Ovary (tissue), 9 donors: ENCODE results near the gene OAS3. TPM values are rescaled to one million over a fixed set of nuclear protein-coding genes. Genes with fewer than 3 reads are reported as not detected.
"Not testable (repeated sequence)": the region's sequence is repeated elsewhere in the genome, so short reads cannot be mapped to it uniquely, and the experiment has no call there.

Experiments
- DNase-seq, 5 donors: peaks; one replicate each; pipeline ENCODE4 v3.0.0-alpha.2; 2019 to 2020
- H3K27ac ChIP-seq, 2 donors: fragments of 200-600 bp; one replicate each; pipeline versions ENCODE4 v1.5.1 to v1.8.0; 2019 to 2022
- H3K27me3 ChIP-seq: fragments of 200-600 bp; one replicate; pipeline ENCODE4 v1.8.0; 2022
- H3K36me3 ChIP-seq: fragments of 200-600 bp; sonication (generic); one replicate; pipeline ENCODE4 v1.5.1; 2019
- H3K4me1 ChIP-seq: one replicate; pipeline ENCODE4 v1.8.1; 2013; ENCODE audit warnings: mild to moderate bottlenecking, moderate library complexity; ENCODE audit not compliant: insufficient read depth
- H3K4me3 ChIP-seq: fragments of 200-600 bp; sonication (generic); one replicate; pipeline ENCODE4 v1.5.1; 2017
- H3K9me3 ChIP-seq, 2 donors: fragments of 200-600 bp in 1 of 2; sonication (generic) in 1 of 2; one replicate each; pipeline versions ENCODE4 v1.5.1 to v1.8.1; 2013 to 2019; ENCODE audit warnings: mild to moderate bottlenecking in 1 of 2, moderate library complexity in 1 of 2
- EP300 ChIP-seq: sonication (generic); formaldehyde crosslinking; IDR thresholded peaks from one replicate; pipeline ENCODE4 v1.6.1; 2017; ENCODE audit warnings: antibody characterized with exemption
- POLR2A ChIP-seq: fragments of 450-650 bp; IDR thresholded peaks from one replicate; pipeline ENCODE4 v1.6.1; 2017; ENCODE audit warnings: antibody characterized with exemption, mild to moderate bottlenecking, moderate library complexity
- WGBS, 3 donors: extraction: QIAGEN DNeasy Blood & Tissue Kit in 1 of 3; methylation state at CpG; one replicate each; pipeline versions ENCODE4 v1.1.5 to v1.1.7; 2013 to 2017; 5-methylcytosine and 5-hydroxymethylcytosine counted together
- intact Hi-C, 4 donors: fragments of 100-400 bp; cut with DNase I; formaldehyde crosslinking; loops; one replicate each; pipeline versions ENCODE4 v1.11.0 to v1.15.1; 2022 to 2023
- polyA plus RNA-seq, 2 donors: library from polyadenylated mRNA; stranded (reverse); fragments of 200-250 nt in 1 of 2; fragments of 350-450 nt in 1 of 2; fragmentation: Illumina TruSeq in 1 of 2; extraction: RNeasy Lipid Tissue Mini Kit (QIAGEN cat#74804) in 1 of 2; gene quantifications; one replicate each; pipeline ENCODE4 v1.2.3, GENCODE V29; 2013 to 2014
- total RNA-seq, 7 donors: library from RNA; depleted of rRNA in 2 of 7; stranded (reverse); fragments of >200 nt in 2 of 7; fragmentation: NEBNext Ultra II Directional in 3 of 7; extraction: Animal tissue kit (Norgen Biotek cat#: 25700) in 3 of 7; gene quantifications; one replicate each; pipeline versions ENCODE4 v1.1.0 to v1.2.4, GENCODE V29; 2016 to 2023
- TF ChIP-seq, protein P1 (sequence below), 3 donors: fragments of 450-650 bp in 2 of 3; fragments of 200-600 bp in 1 of 3; IDR thresholded peaks; one replicate each; pipeline versions ENCODE4 v1.5.1 to v1.8.0; 2016 to 2022; ENCODE audit warnings: antibody characterized with exemption in 3 of 3, mild to moderate bottlenecking in 1 of 3
- donor health status: DM: no; HTN: no; CAD: no; lungs with moderate emphysema.
- donor health status: DM: no; HTN: no; CAD: no.
- donor health status: Bipolar disorder and iron deficiency.
- donor health status: DM: yes; HTN: yes; CAD: no.
- donor health status: DM: no; HTN: no; CAD: no.
- donor health status: DM: yes; HTN: yes; CAD: no.

Gene OAS3
- total and polyA plus RNA-seq, 9 donors: 2.3 to 26.2 (median 7.9) TPM

DNA sequence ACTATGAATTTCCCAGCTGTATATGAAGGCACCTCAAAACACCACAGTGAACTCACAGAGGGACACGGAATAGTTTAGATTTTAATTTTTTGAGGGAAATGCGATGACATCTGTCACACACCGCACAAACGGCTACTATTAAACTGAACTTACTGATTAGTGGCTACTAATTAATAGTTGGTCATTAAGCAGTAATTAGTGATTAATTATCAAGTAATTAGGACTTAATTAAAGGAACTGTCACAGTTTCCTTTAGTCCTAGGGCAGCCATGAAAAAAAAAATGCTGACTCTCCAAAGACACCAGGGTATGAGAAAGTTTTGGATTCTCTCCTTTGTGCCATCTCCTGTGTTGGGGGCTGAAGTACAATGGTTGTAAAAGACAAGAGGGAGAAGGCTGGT is 28.6 kb upstream of the OAS3 start:
- DNase-seq: no peak
- 96 to 98% (median 98%) methylated on average over 4 of the region's 4 CpGs for WGBS, 3 donors
- Histone ChIP-seq H3K27ac (no peak overlapping the region), H3K9me3 (peaks cover 0 to 4% of the 10 kb centered on the region in 2 donors), H3K27me3 (no peaks in the 10 kb centered on the region), H3K4me1 (peaks cover 3% of the 10 kb centered on the region), H3K4me3 (no peak overlapping the region), H3K36me3 (no peaks in the 10 kb centered on the region)
- TF ChIP-seq EP300: no peak
- no peak for TF ChIP-seq POLR2A
- TF ChIP-seq, protein P1, sequence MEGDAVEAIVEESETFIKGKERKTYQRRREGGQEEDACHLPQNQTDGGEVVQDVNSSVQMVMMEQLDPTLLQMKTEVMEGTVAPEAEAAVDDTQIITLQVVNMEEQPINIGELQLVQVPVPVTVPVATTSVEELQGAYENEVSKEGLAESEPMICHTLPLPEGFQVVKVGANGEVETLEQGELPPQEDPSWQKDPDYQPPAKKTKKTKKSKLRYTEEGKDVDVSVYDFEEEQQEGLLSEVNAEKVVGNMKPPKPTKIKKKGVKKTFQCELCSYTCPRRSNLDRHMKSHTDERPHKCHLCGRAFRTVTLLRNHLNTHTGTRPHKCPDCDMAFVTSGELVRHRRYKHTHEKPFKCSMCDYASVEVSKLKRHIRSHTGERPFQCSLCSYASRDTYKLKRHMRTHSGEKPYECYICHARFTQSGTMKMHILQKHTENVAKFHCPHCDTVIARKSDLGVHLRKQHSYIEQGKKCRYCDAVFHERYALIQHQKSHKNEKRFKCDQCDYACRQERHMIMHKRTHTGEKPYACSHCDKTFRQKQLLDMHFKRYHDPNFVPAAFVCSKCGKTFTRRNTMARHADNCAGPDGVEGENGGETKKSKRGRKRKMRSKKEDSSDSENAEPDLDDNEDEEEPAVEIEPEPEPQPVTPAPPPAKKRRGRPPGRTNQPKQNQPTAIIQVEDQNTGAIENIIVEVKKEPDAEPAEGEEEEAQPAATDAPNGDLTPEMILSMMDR (IDR thresholded peaks at IDR 0.05): no peak
- intact Hi-C loops: no loop called here

DNA sequence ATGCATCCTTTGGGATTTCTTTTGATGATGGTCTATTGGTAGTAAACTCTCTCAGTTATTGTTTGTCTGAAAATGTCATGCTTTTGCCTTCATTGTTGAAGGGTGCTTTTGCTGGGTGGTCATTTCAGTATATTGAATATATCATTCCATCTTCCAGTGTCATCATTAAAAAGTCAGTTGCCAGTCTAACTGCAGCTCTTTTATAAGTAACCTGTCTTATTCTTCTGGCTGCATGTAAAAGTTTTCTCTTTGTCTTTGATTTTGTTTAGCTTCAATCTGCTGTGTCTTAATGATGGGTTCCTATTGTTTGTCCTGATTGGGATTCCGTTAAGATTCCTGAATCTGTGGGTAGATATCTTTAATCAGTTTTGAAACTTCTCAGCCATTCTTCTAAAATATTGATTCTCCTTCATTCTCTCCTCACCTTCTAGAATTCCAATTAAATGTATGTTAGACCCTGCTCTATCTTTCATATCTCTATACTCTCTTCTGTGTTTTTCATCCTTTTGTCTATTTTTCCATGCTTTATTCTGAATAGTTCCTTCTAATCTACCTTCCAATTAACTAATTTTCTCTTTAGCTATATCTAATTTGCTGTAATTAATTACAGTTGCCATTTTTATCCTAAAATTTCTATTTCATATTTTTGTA is 25.1 kb upstream of the OAS3 start:
- peaks cover 0 to 4% of the 10 kb centered on the region in 2 donors for H3K9me3 ChIP-seq
- DNase-seq: no peak
- H3K4me1 ChIP-seq: peaks cover 4% of the 10 kb centered on the region
- no peak overlapping the region for H3K4me3 ChIP-seq
- no peak overlapping the region for H3K27ac ChIP-seq
- intact Hi-C loops: no loop called here
- H3K27me3 ChIP-seq: no peaks in the 10 kb centered on the region
- WGBS, 3 donors: 94 to 100% (median 96%) methylated on average over 1 of the region's 1 CpG
- H3K36me3 ChIP-seq: no peaks in the 10 kb centered on the region
- TF ChIP-seq POLR2A (no peak), EP300 (no peak)
- TF ChIP-seq, protein P1 (IDR thresholded peaks at IDR 0.05): no peak

DNA sequence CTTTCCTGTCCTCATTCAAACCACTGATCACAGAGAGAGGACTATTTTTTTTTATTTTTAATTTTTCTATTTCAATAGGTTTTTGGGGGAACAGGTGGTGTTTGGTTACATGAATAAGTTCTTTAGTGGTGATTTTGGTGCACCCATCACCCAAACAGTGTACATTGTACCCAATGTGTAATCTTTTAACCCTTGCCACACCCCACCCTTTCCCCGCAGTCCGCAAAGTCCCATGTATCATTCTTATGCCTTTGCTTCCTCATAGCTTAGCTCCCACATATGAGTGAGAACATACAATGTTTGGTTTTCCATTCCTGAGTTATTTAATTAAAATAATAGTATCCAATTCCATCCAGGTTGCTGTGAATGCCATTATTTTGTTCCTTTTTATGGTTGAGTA is 24.4 kb upstream of the OAS3 start:
- H3K27me3 ChIP-seq, DNase-seq, intact Hi-C loops, H3K36me3 ChIP-seq, H3K4me1 ChIP-seq, H3K4me3 ChIP-seq, H3K27ac ChIP-seq, H3K9me3 ChIP-seq: not testable (repeated sequence)
- 94 to 100% (median 97%) methylated on average over 2 of the region's 2 CpGs for WGBS, 3 donors

DNA sequence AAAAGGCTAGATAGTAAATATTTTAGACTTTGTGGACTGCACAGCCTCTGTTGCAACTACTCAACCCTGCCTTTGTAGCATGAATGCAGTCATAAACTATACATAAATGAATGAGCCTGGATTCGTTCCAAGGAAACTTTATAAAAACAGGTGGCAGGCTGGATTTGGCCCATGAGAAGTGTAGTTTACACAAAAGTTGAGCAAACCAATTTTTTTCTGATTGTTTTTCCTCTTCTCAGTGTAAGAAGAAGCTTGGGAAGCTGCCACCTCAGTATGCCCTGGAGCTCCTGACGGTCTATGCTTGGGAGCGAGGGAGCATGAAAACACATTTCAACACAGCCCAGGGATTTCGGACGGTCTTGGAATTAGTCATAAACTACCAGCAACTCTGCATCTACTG is 22.0 kb upstream of the OAS3 start:
- 14 to 41% (median 27%) methylated on average over 5 of the region's 5 CpGs for WGBS, 3 donors
- H3K9me3 ChIP-seq: peaks cover 0 to 4% of the 10 kb centered on the region in 2 donors
- no peaks in the 10 kb centered on the region for H3K36me3 ChIP-seq
- H3K4me1 ChIP-seq: peaks cover 4% of the 10 kb centered on the region
- no peaks in the 10 kb centered on the region for H3K27me3 ChIP-seq
- TF ChIP-seq, protein P1 (IDR thresholded peaks at IDR 0.05): no peak
- TF ChIP-seq EP300: no peak
- no peak for TF ChIP-seq POLR2A
- H3K4me3 ChIP-seq: no peak overlapping the region
- DNase-seq: peak; percentile 41 to 75 (median 50)
- intact Hi-C loops: no loop called here
- no peak overlapping the region for H3K27ac ChIP-seq

DNA sequence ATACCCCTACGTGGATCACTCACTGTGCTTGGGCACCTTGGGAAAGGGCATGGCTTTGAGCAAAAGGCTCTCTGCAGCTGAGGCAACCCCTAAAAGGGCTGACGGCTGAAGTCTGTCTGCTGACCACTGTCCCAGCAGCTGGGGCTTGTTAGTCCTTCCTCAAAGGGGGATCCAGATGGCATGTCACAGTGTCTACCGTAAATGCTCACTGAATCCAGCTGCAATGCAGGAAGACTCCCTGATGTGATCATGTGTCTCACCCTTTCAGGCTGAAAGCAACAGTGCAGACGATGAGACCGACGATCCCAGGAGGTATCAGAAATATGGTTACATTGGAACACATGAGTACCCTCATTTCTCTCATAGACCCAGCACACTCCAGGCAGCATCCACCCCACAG is 19.2 kb upstream of the OAS3 start:
- intact Hi-C loops: no loop called here
- TF ChIP-seq EP300: no peak
- TF ChIP-seq POLR2A: no peak
- TF ChIP-seq, protein P1 (IDR thresholded peaks at IDR 0.05): no peak
- Histone ChIP-seq H3K9me3 (no peaks in the 10 kb centered on the region), H3K27me3 (no peaks in the 10 kb centered on the region), H3K27ac (no peak overlapping the region), H3K36me3 (no peaks in the 10 kb centered on the region), H3K4me3 (no peak overlapping the region), H3K4me1 (peaks cover 4% of the 10 kb centered on the region)
- WGBS, 3 donors: 86 to 95% (median 88%) methylated on average over 6 of the region's 6 CpGs
- no peak for DNase-seq
